Measurements from ENCODE around the gene HIPK1.

DNA sequence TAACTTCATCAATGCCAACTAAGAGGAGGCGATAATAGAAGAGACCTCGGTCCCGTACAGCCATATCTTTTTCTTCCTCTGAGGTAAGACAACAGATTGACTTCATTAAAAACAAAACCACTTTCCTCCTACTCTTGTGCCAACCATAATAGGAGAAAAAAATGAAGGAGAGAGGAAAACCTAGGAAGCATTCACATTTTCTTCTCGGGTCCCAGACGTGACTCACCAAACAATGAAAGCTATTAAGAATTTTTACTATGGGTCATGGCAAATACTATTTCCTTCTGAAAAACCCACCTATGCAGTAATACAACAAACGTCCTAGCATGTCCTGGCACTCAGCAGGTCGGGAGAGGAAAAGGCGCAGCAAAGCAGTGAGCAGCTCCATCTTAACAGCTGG lies 33.2 kb upstream of the HIPK1 start:
- TF ChIP-seq POLR2AphosphoS5 (IDR thresholded peaks at IDR 0.05; ENCODE audit: borderline replicate concordance, low read depth, low read length): no peak
- no peak for TF ChIP-seq EZH2 (IDR thresholded peaks at IDR 0.05)
